ENCODE measurements around the gene ULBP2. TPM values are rescaled to one million over a fixed set of nuclear protein-coding genes. Genes with fewer than 3 reads are reported as not detected.

The ULBP2 gene
- total and polyA plus RNA-seq, 2 of the 8 experiments (the other 6 are each of a cell fraction or from before 2014, with no cell fraction given) = 0.05 TPM; not detected in 1

- H3K4ac ChIP-seq (replicated peaks; ENCODE audit: insufficient read length, low read depth, low read length) = no peak overlapping the region
- no peak for FAIRE-seq
- H4K20me1 ChIP-seq (replicated peaks in 1 of 2; ENCODE audit: control insufficient read depth in 1 of 2, insufficient read depth in 2 of 2, low read length in 2 of 2) = peaks cover 0 to 6% of the 10 kb centered on the region in 2 experiments
- no peak for TF ChIP-seq GTF2F1 (IDR thresholded peaks at IDR 0.05; ENCODE audit: borderline replicate concordance, low read depth, low read length)
- no peak for TF ChIP-seq JUN (IDR thresholded peaks at IDR 0.05; ENCODE audit: low read depth, low read length)
- no peak for TF ChIP-seq RBBP5 (IDR thresholded peaks at IDR 0.05; ENCODE audit: borderline replicate concordance, low read depth, low read length)
- no peak for TF ChIP-seq RXRA (IDR thresholded peaks at IDR 0.05; ENCODE audit: insufficient read depth, low read depth, low read length)
- TF ChIP-seq KDM1A (IDR thresholded peaks at IDR 0.05; ENCODE audit: borderline replicate concordance, low read length) = no peak
- TF ChIP-seq SIRT6 (IDR thresholded peaks at IDR 0.05; ENCODE audit: low read length) = no peak
- no peak for TF ChIP-seq ASH2L (IDR thresholded peaks at IDR 0.05; ENCODE audit: low read length)
- TF ChIP-seq EGR1 (IDR thresholded peaks at IDR 0.05; ENCODE audit: borderline replicate concordance, low read depth, low read length) = no peak
- TF ChIP-seq BCL11A (IDR thresholded peaks at IDR 0.05; ENCODE audit: low read depth in 2 of 2, low read length in 2 of 2) = no peak
- no peak for TF ChIP-seq GABPA (IDR thresholded peaks at IDR 0.05; ENCODE audit: borderline replicate concordance, insufficient read depth, low read length)
- no peak for TF ChIP-seq USF2 (IDR thresholded peaks at IDR 0.05; ENCODE audit: low read length)
- no peak for TF ChIP-seq TEAD4 (IDR thresholded peaks at IDR 0.05; ENCODE audit: low read depth, low read length)
These were observed 36.8 kb downstream of the ULBP2 start for GRCh38 chr6:149978610-149979009.

More at GRCh38 chr6:149978610-149979009, 36.8 kb downstream of the ULBP2 start:
- Histone ChIP-seq H4K5ac (ENCODE audit: insufficient read length, low read depth, low read length) (no peak overlapping the region), H3K79me2 (ENCODE audit: control insufficient read depth in 1 of 2, insufficient read depth in 2 of 2, low read length in 2 of 2) (no peaks in the 10 kb centered on the region), H3K27me3 (replicated peaks in 1 of 4; ENCODE audit: control insufficient read depth in 3 of 4, extremely low read depth in 1 of 4, insufficient read depth in 3 of 4, low read length in 3 of 4) (peaks cover 19 to 68% (median 44%) of the 10 kb centered on the region in 4 experiments), H3K14ac (ENCODE audit: insufficient read length) (no peak overlapping the region), H2BK120ac (replicated peaks; ENCODE audit: low read depth, low read length) (no peak overlapping the region), H3K9me3 (ENCODE audit: insufficient read depth in 2 of 2, low read depth in 1 of 2, low read length in 1 of 2) (no peaks in the 10 kb centered on the region; a peak in 1 of 4 replicates), H3K56ac (replicated peaks; ENCODE audit: insufficient read length, low read depth, low read length) (no peak overlapping the region), H4K8ac (ENCODE audit: extremely low read depth, insufficient read depth, low read length) (no peak overlapping the region), H3K79me1 (ENCODE audit: low read depth, low read length) (no peaks in the 10 kb centered on the region), H3K9ac (replicated peaks in 1 of 4; ENCODE audit: extremely low read depth in 1 of 4, low read depth in 3 of 4, low read length in 3 of 4) (no peak overlapping the region), H2BK12ac (ENCODE audit: low read depth, low read length) (no peak overlapping the region), H2AFZ (ENCODE audit: low read length) (no peak overlapping the region), H3K36me3 (ENCODE audit: control insufficient read depth in 2 of 4, insufficient read depth in 4 of 4, low read length in 3 of 4) (no peaks in the 10 kb centered on the region), H3K23ac (ENCODE audit: insufficient read length) (no peak overlapping the region), H2BK5ac (ENCODE audit: low read depth, low read length) (no peak overlapping the region), H3K27ac (ENCODE audit: low read depth, low read length) (no peak overlapping the region), H3K18ac (ENCODE audit: extremely low read depth, low read length) (no peak overlapping the region), H3K4me2 (ENCODE audit: insufficient read depth in 1 of 2, low read depth in 2 of 2, low read length in 2 of 2) (no peak overlapping the region), H2BK20ac (ENCODE audit: low read length) (no peak overlapping the region), H3K23me2 (ENCODE audit: low read depth, low read length) (no peaks in the 10 kb centered on the region; the same call in 1 of the 2 replicates), H2BK15ac (ENCODE audit: low read length) (no peak overlapping the region), H3K4me3 (ENCODE audit: extremely low read depth in 1 of 4, insufficient read depth in 2 of 4, low read depth in 3 of 4, low read length in 4 of 4) (no peak overlapping the region), H3K4me1 (replicated peaks in 1 of 4; ENCODE audit: control insufficient read depth in 3 of 4, insufficient read depth in 4 of 4, low read length in 3 of 4) (no peaks in the 10 kb centered on the region), H2AK5ac (ENCODE audit: low read depth, low read length) (no peak overlapping the region), H4K91ac (replicated peaks; ENCODE audit: insufficient read length, low read length) (no peak overlapping the region)
- CTCF ChIA-PET (ENCODE audit: partially characterized antibody) = interaction anchor here (0.8 to 1.4 kb wide), 5 partner anchors 12 to 38 kb away, joined by 3 to 4 read pairs (median 4); no protein-coding TSS in a partner anchor
- POLR2A ChIA-PET (ENCODE audit: partially characterized antibody) = no interaction called here
- DNase-seq (ENCODE audit: low read depth in 1 of 2, low spot score in 2 of 2) = no peak

Measured in H1 (cell line).